ENCODE results near the gene CMTM2.
A peak's percentile ranks its signal among the peaks of the same experiment; 100 is the strongest.

Gene CMTM2, protein sequence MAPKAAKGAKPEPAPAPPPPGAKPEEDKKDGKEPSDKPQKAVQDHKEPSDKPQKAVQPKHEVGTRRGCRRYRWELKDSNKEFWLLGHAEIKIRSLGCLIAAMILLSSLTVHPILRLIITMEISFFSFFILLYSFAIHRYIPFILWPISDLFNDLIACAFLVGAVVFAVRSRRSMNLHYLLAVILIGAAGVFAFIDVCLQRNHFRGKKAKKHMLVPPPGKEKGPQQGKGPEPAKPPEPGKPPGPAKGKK

GRCh38 chr16:66578651-66579531 is at the start of gene CMTM2:
Gene CMTM2, plus strand, starts transcription at chr16:66579463. Its CDS starts 145 bp downstream, at chr16:66579608.
- TF ChIP-seq, protein P1, sequence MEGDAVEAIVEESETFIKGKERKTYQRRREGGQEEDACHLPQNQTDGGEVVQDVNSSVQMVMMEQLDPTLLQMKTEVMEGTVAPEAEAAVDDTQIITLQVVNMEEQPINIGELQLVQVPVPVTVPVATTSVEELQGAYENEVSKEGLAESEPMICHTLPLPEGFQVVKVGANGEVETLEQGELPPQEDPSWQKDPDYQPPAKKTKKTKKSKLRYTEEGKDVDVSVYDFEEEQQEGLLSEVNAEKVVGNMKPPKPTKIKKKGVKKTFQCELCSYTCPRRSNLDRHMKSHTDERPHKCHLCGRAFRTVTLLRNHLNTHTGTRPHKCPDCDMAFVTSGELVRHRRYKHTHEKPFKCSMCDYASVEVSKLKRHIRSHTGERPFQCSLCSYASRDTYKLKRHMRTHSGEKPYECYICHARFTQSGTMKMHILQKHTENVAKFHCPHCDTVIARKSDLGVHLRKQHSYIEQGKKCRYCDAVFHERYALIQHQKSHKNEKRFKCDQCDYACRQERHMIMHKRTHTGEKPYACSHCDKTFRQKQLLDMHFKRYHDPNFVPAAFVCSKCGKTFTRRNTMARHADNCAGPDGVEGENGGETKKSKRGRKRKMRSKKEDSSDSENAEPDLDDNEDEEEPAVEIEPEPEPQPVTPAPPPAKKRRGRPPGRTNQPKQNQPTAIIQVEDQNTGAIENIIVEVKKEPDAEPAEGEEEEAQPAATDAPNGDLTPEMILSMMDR (IDR thresholded peaks at IDR 0.05) = no peak
- H3K4me3 ChIP-seq = peak within 1 kb of the TSS; percentile 57
- H3K27ac ChIP-seq = peak within 1 kb of the TSS in 1 of 2 donors; percentile 32
- no peak for DNase-seq (ENCODE audit: low spot score)

- no peak for DNase-seq (ENCODE audit: low spot score)
- no peak overlapping the region for H3K27ac ChIP-seq
- H3K4me3 ChIP-seq = no peak overlapping the region
- TF ChIP-seq, protein P1 (IDR thresholded peaks at IDR 0.05) = no peak
Observed at GRCh38 chr16:66529475-66529874, 49.8 kb upstream of the CMTM2 start.

DNA sequence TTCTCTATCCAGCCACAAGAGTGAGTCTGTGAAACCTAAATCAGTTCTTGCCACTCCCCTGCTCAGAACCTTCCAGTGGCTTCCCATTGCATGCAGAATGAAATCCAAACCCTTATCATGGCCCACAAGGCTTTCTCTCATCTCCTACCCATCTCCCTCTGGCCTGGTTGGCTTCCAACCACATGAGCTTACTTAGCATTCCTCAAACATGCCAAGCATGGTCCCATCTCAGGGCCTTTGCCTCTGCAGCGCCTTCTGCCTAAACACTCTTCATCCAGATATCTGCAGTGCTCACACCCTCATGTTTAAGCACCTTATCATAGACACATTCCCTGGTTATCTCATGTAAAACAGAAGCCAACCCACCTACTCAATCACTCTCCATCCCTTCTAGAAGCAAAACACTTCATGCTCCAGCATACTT is 44.9 kb upstream of the CMTM2 start:
- TF ChIP-seq, protein P1 (IDR thresholded peaks at IDR 0.05) = no peak
- DNase-seq (ENCODE audit: low spot score) = no peak
- H3K27ac ChIP-seq = no peak overlapping the region
- no peak overlapping the region for H3K4me3 ChIP-seq

DNA sequence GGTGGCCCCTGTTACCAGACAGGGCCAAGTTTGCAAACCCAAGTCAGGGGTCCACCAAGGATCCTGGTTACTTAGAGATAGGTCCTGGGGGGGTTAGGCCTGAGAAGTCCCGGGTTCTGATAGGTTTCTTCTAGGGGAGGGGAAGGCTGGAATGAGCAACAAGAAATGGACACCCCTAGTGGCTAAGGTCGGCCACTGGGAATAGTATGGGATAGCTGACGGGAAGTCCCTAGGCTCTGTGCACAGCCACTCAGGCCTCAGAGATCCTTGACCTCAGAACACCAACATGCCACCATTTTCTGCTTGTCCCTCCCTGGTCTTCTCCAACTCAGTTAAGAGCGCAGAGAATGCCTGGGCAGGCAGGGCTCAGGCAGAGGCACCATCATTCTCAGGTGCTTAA is 42.7 kb upstream of the CMTM2 start:
- H3K4me3 ChIP-seq = no peak overlapping the region
- TF ChIP-seq, protein P1 (IDR thresholded peaks at IDR 0.05) = no peak
- no peak for DNase-seq (ENCODE audit: low spot score)
- H3K27ac ChIP-seq = no peak overlapping the region

DNA sequence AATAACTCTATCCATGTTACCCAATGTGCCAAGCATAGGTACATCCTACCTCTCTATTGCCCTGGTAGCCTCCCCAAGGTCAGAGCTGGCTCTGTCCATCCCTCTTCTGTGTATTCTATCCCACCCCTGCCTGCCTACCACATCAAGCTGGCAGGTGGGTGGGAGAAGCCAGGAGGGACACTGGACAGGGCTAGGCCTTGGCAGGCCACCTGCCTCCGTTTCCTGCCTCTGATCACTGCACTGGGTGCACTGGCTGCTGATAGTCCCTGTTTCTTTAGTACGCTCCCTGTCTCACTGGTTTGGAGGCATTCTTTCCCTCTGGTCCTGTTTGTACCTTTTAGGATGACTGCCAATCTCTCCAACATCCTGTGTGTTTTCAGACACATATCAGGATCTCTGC is 42.0 kb upstream of the CMTM2 start:
- Histone ChIP-seq H3K27ac (no peak overlapping the region), H3K4me3 (no peak overlapping the region)
- no peak for DNase-seq (ENCODE audit: low spot score)
- TF ChIP-seq, protein P1 (IDR thresholded peaks at IDR 0.05) = no peak

GRCh38 chr16:66538910-66539309 is 40.4 kb upstream of the CMTM2 start:
- Histone ChIP-seq H3K27ac (no peak overlapping the region), H3K4me3 (no peak overlapping the region)
- TF ChIP-seq, protein P1 (IDR thresholded peaks at IDR 0.05) = no peak
- no peak for DNase-seq (ENCODE audit: low spot score)
